ENCODE results near the gene KDM4B. TPM values are rescaled to one million over a fixed set of nuclear protein-coding genes. Genes with fewer than 3 reads are reported as not detected.

KDM4B gene
- total and polyA plus RNA-seq, 2 of the 8 experiments (the other 6 are each of a cell fraction or from before 2014, with no cell fraction given): 12.0 to 31.9 TPM

DNA sequence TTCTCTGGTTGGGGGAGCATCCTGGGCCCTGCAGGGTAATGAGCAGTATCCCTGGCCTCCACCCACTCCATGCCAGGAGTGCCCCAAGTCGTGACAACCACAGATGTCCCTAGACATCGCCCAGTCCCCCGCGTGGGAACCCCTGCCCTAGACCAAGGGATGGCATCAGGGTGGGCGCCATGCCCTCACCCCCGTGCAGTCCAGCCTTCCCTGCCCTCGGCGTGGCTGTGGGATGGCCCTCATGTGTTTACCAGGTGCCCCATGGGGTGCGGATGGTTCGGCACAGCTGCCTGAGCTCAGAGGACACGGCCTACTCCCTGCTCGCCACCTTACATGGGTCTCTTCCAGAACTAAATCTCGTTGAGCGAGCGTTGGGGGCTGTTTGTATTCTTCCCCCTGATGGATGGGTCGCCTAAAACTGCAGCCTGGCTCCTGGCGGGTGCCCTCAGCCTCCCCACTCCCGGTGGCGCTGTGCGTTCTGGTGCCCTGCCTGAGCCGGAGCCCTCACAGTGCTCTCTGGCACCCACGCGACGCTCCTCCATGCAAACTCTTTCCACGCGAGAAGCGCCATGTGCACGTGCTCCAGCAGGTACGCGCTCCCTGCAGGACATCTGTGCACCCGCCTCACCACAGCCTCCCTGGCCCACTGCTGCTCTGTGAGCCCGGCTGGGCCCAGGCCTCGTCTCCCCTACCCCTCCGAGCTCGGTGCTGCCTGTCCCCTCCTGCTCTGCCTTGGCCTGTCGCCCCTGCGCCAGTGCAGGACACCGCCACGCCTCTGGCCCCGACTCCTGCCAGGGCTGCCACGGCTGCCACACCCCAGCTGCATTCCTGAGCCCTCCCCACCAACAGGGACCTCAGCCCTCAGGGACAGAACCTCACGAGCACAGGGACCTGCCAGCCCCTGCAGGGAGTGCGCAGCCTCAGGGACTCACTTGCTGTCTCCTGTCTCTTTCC is 145.0 kb downstream of the KDM4B start (continued):
- TF ChIP-seq, protein P1, sequence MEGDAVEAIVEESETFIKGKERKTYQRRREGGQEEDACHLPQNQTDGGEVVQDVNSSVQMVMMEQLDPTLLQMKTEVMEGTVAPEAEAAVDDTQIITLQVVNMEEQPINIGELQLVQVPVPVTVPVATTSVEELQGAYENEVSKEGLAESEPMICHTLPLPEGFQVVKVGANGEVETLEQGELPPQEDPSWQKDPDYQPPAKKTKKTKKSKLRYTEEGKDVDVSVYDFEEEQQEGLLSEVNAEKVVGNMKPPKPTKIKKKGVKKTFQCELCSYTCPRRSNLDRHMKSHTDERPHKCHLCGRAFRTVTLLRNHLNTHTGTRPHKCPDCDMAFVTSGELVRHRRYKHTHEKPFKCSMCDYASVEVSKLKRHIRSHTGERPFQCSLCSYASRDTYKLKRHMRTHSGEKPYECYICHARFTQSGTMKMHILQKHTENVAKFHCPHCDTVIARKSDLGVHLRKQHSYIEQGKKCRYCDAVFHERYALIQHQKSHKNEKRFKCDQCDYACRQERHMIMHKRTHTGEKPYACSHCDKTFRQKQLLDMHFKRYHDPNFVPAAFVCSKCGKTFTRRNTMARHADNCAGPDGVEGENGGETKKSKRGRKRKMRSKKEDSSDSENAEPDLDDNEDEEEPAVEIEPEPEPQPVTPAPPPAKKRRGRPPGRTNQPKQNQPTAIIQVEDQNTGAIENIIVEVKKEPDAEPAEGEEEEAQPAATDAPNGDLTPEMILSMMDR (IDR thresholded peaks at IDR 0.05; ENCODE audit: control extremely low read depth in 1 of 3, insufficient read depth in 1 of 3, low read depth in 1 of 3, low read length in 3 of 3): no peak
- TF ChIP-seq SRF (IDR thresholded peaks at IDR 0.05; ENCODE audit: low read depth, low read length) (no peak), SUZ12 (IDR thresholded peaks at IDR 0.05; ENCODE audit: low read length) (no peak), NRF1 (IDR thresholded peaks at IDR 0.05; ENCODE audit: low read depth, low read length) (no peak), FOSL1 (IDR thresholded peaks at IDR 0.05; ENCODE audit: insufficient read depth, low read depth, low read length) (no peak), CREB1 (IDR thresholded peaks at IDR 0.05) (no peak), POU5F1 (IDR thresholded peaks at IDR 0.05; ENCODE audit: low read depth, low read length) (no peak), MAFK (IDR thresholded peaks at IDR 0.05; ENCODE audit: low read depth, low read length) (no peak), POLR2AphosphoS5 (IDR thresholded peaks at IDR 0.05; ENCODE audit: low read depth, low read length) (no peak), RBBP5 (IDR thresholded peaks at IDR 0.05; ENCODE audit: borderline replicate concordance, low read depth, low read length) (no peak), RNF2 (IDR thresholded peaks at IDR 0.05; ENCODE audit: borderline replicate concordance, low read depth, low read length, missing control alignments, poor library complexity, severe bottlenecking) (no peak)
